HK-2 (cell line): ENCODE data around the gene RNF224.
"Not testable (repeated sequence)": the region's sequence is repeated elsewhere in the genome, so short reads cannot be mapped to it uniquely, and the experiment has no call there.

ENCODE experiments used
- DNase-seq: peaks from one replicate; pipeline ENCODE4 v3.0.0-alpha.2; 2018; ENCODE audit not compliant: unreplicated experiment

RNF224 gene

GRCh38 chr9:137254624-137255447 is 27.5 kb downstream of the RNF224 start, which contains the start of gene NELFB:
TSS of gene NELFB (plus strand) at chr9:137255327.
- DNase-seq = peak; percentile 96

- DNase-seq = peak; percentile 71
These were observed 28.3 kb downstream of the RNF224 start for GRCh38 chr9:137255448-137256114.

- no peak for DNase-seq
These were observed 29.1 kb downstream of the RNF224 start for GRCh38 chr9:137256362-137256761.

GRCh38 chr9:137256856-137257255 is 29.6 kb downstream of the RNF224 start:
- DNase-seq = no peak

GRCh38 chr9:137262173-137262908 is 35.0 kb downstream of the RNF224 start:
- not testable (repeated sequence) for DNase-seq

GRCh38 chr9:137262909-137263285 is 35.6 kb downstream of the RNF224 start:
- DNase-seq = no peak

GRCh38 chr9:137263506-137263905 is 36.2 kb downstream of the RNF224 start:
- no peak for DNase-seq

- no peak for DNase-seq
These were observed 36.8 kb downstream of the RNF224 start for GRCh38 chr9:137264067-137264466.

- no peak for DNase-seq
These were observed 38.3 kb downstream of the RNF224 start for GRCh38 chr9:137265496-137266161.

- no peak for DNase-seq
These were observed 38.8 kb downstream of the RNF224 start for GRCh38 chr9:137266162-137266527.

GRCh38 chr9:137266585-137267453 is 39.5 kb downstream of the RNF224 start:
- DNase-seq = no peak

- DNase-seq = no peak
These were observed 40.6 kb downstream of the RNF224 start for GRCh38 chr9:137267933-137268355.

GRCh38 chr9:137268538-137269201 is 41.4 kb downstream of the RNF224 start:
- no peak for DNase-seq

GRCh38 chr9:137269231-137269772 is 42.0 kb downstream of the RNF224 start:
- no peak for DNase-seq

GRCh38 chr9:137270929-137271695 is 43.8 kb downstream of the RNF224 start:
- no peak for DNase-seq

GRCh38 chr9:137271696-137272076 is 44.4 kb downstream of the RNF224 start:
- no peak for DNase-seq

GRCh38 chr9:137272241-137273094 is 45.2 kb downstream of the RNF224 start:
- DNase-seq = no peak

GRCh38 chr9:137273095-137273490 is 45.8 kb downstream of the RNF224 start:
- DNase-seq = no peak
